HG03196 (cell line): ENCODE measurements around the gene ULBP2.
"Not testable (repeated sequence)": the region's sequence is repeated elsewhere in the genome, so short reads cannot be mapped to it uniquely, and the experiment has no call there.

ENCODE experiments used
- ATAC-seq: cut with Tn5 transposase; IDR thresholded peaks from one replicate; pipeline ENCODE4 v1.9.1; 2021; ENCODE audit not compliant: unreplicated experiment

ULBP2 gene

DNA sequence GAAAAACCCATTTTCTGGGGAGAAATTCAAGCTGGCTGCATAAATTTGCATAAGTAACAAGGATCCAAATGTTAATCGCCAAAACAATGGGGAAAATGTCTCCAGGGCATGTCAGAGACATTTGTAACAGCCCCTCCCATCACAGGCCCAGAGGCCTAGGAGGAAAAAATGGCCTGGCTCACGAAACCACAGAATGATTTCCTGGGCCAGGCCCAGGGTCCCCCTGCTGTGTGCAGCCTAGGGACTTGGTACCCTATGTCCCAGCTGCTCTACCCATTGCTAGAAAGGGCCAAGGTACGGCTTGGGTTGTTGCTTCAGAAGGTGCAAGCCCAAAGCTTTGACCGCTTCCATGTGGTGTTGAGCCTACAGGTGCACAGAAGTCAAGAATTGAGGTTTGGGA is 33.3 kb upstream of the ULBP2 start:
- ATAC-seq, result not testable (repeated sequence)

DNA sequence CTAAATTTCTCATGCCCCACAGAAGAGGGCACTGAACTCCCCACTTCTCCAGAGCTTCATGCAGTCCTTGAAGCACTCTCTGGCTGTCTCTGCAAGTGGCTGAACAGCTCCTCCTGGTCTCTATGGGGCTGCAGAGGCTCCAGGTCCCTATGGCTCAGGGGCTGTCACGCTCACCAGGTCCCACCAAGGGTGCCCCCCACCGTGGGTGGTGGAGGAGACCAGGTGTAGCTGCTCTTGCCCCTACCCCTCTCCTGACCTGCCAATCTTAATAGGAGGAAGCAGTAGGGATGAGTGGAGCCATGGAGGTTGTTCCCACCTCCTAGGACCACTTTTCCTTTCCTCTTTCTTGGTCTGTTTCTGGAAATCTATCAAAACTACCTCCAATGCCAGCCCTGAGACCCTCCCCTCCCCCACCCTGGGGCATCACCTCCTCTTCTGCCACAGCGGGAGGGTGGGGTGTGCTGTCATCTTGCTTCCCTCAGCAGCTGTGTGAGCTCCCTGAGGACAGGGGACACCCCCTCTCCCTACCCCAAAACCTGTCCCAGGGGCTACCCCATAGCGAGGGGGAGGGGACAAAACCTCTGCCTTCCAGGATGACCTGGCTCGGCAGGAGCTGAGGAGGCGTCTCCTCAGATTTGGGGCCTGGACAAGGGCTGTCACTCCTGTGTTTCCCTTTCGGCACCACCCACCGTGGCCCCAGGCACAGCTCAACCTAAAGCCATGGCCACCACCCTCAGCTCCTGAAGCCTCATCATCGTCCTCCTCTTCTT is 31.9 kb upstream of the ULBP2 start:
- ATAC-seq, result no peak

DNA sequence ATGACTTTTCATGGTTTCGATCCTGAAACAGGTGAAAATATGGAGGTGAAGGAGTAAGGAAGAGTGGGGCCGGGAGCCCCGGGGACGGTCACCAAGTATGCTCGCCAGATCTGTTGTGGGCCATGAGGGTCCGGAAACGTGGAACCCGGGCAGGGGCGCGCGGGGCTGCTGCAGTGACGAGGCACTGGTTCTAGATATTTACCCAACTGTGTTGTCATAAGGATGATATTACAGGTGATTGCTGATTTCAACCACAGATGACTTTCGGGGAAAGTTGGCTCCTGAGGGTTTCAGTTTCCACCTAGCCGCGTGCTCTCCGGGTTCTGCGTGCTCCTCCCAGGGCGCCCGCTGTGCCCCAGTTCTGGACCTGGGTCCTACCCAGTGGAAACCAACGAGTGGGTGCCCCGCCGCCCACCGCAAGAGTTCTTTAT is 31.1 kb upstream of the ULBP2 start:
- no peak for ATAC-seq

DNA sequence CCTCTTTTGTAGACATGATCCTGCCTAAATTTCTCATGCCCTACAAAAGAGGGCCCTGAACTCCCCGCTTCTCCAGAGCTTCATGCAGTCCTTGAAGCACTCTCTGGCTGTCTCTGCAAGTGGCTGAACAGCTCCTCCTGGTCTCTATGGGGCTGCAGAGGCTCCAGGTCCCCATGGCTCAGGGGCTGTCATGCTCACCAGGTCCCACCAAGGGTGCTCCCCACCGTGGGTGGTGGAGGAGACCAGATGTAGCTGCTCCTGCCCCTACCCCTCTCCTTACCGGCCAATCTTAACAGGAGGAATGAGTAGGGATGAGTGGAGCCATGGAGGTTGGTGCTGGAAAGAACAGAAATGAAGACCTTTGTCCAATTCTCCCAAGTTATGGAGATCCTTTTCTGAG is 29.1 kb upstream of the ULBP2 start:
- ATAC-seq, result not testable (repeated sequence)

DNA sequence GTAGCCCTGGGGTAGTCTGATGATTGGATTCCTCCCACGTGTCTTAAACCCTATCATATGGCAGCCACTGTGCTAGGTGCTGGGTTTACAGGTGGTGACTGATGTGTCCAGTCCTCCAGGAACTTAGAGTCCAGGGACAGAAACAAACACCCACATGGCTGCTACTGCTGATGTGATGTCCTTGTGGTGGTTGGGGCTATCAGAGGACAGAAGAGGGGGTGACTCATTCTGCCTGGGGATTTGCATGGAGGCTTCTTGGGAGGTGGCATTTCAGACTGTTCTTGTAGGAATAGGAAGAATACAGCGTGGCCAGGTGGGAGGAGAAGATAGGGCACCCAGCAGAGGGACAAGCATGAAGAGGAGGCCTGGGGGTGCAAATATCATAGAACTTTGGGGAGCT is 28.7 kb upstream of the ULBP2 start:
- no peak for ATAC-seq

DNA sequence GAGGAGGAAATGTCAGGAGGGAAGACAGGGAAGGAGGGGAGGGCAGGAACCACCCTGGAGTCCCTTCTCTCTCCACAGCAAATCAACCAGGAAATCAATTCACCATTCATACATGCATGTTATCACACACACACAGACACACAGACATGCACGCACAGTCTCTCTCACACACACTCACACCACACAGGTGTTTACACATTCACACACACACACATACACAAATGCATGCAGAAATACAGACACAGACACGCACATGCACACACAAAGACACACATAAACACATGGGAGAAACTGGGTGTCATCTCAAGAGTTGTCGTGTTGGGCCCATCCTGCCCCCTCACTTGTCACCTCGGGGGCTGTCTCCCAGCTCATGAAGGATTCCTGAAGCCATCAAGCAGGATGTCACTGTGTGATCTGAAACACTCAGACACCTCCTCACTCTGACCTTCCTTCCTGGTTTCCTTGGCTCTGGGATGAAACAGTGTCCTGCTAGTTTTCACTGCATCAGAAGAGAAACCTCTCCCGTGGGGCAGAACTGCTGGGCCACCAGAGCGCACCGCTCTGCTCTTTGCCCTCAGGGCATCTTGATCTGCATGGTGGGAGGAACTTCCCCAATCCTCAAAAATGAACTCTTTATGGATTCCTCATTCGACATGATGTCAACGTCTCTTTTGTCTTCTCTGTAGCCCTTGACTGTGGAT is 28.1 kb upstream of the ULBP2 start:
- no peak for ATAC-seq

DNA sequence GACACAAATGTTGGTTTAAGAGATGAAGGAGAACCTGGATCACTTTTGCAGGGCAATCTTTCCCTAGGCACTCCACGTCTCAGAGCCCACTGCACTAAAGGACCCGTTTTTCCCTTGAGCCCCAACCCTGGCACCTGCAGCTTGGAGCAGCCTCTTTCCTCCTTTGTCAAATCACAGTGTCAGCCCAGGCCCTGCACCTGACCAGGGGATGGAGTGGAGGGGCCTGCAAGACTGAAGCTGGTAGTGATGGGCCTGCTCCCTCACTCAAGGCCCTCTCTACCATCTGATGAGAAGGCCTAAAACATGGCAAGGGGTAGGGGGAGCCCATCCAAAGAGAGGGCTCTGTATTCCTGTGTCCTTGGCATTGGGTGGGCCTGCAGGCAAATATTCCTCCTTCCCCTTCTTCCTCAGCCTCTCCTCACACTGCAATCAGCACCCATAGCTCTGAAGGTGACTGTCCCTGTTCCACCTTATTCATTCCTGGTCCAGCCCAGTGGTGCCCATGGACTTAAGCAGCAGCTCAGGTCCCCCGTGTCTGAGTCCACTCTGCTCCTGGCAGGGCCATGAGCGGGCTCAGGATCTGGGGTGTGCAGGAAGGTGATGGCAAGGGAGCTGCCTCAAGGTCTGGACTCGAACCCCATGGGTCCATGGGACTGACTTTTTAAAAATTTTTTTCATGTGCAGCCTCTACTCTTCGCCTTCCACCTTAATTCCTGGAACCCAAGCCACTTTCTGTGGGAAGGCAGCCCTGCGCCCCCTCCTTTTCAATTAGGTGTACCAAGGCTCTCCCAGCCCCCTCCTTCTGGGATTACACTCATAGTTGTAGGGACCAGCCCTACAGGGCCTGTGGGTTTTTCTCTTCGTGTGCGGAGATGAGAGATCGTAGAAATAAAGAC is 25.6 kb upstream of the ULBP2 start:
- no peak for ATAC-seq

DNA sequence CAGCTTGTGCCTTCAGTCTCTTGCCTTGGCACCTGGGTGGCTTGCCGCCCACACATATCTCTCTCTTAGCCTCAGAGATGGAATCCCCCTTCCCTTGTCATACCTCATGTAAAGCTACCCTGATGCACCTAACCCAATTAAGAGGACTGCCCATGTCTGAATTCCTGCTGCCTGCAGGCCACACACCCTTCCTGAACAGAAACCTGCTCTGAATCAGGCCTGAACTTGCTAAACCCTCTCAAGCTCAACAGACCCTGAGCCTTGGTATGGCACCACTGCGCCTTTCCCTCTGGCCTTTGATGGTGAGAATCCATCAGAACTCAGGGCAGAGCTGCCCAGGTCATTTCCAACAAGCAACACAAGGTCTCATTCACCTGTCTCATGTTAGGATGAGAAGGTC is 24.1 kb upstream of the ULBP2 start:
- ATAC-seq, result no peak

DNA sequence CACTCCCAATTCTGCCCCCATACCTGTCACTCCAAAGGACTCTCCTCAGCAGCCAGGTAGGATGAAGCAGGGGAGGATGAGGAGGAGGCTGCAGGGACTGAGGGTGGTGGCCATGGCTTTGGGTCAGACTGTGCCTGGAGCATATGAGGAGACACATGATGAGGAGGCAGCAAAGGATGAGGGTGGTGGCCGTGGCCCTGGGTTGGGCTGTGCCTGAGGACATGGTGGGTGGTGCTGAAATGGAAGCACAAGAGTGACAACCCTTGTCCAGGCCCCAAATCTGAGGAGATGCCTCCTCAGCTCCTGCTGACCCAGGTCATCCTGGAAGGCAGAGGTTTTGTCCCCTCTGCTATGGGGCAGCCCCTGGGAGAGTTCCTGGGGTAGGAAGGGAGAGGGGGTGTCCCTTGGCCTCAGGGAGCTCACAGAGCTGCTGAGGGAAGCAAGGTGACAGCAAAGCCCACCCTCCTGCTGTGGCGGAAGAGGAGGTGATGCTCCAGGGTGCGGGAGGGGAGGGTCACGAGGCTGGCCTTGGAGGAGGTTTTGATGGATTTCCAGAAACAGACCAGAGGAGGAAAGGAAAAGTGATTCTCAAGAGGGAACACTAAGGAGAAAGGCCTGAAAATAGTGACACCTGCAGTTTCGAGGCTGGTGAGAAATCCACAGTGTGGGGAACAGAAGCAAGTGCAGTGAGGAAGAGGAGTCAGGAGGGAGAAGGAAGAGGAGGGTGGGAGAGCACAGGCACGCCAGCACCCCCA is 23.5 kb upstream of the ULBP2 start:
- no peak for ATAC-seq

DNA sequence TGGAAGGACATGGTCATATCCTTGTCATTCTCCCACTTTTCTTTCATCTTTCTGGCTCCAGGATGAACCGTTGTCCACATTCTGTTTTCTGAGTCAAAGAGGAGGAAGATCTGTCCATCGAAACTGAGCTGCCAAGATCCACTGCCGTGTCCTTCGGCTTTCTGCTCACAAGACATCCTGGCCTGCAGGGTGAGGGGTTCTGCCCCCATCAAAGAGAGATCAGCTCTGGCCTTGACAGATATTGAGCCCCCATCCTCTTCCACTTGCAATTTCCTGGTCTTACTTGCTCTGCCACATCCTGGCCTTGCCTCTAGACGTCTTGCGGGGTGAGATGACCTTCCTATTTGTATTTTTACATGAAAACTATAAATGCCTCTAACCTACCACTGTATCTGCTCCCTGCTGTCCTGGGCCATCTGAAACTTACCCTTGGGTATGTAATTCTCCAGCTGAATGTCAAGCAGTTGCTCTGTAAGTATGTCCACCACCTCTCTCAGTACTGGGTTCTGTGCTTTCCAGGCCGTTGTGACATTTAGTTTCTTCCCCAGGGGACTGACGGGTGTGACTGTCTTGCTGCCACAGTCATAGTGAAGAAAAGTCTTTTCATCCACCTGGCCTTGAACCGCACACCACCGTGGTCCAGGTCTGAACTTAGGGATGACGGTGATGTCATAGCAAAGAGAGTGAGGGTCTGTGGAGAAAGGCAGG is 22.5 kb upstream of the ULBP2 start:
- ATAC-seq, result not testable (repeated sequence)

DNA sequence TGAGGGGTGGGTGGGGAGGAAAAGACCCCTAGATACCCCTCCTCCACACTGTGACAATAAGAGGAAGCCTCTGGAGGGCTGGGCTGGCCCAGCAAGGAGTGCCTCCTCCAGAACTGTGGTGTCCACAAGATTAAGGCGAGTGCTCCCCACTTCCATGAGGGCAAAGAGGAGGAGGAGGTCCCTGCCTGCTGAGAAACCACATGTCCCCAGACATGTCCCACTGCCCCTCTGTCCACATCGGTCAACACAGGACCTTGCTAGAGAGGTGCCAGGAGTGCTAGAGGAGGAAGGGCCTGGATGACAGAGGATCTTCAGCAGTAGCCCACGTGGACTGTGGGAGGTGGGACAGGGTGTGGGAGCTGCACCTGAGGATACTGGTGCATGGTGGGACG is 22.0 kb upstream of the ULBP2 start:
- no peak for ATAC-seq

DNA sequence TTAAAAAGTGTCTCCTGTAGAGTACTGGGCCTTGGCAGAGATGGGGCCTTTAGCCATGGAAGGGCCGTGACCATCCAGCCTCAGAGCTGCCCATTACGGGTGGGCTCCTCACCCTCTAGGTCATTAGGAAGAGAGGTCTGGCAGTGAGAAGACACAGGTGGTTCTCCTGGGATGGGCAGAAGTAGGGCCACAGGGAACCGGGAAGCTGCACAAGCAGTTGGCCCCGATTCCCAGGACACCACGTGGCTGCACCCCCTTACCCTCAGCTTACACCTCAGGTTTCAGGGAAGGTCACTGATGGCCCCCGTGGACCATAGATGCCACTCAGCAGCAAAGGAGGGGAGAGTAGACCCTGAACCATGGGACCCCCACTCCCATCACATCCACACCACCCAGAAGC is 20.5 kb upstream of the ULBP2 start:
- ATAC-seq, result no peak

DNA sequence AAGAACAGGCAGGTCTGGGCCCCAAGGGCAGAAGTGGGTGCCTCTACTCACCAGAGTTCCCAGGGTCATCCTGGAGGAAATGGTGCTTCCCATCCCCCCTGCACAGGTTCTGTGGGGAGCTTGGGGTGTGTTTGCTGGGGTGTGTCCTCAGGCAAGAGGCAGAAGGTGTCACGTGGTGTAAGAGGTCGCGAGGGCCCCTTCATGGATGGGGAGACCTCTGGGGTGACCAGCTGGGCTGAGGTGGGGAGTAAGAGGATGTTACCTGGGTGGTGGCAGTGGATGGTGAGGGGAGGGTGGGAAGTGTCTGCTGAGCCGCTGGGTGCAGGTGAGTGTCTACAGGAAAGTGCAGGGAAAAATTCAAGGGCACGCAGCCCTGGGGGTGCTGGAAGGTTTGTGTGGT is 19.7 kb upstream of the ULBP2 start:
- ATAC-seq, result not testable (repeated sequence)

DNA sequence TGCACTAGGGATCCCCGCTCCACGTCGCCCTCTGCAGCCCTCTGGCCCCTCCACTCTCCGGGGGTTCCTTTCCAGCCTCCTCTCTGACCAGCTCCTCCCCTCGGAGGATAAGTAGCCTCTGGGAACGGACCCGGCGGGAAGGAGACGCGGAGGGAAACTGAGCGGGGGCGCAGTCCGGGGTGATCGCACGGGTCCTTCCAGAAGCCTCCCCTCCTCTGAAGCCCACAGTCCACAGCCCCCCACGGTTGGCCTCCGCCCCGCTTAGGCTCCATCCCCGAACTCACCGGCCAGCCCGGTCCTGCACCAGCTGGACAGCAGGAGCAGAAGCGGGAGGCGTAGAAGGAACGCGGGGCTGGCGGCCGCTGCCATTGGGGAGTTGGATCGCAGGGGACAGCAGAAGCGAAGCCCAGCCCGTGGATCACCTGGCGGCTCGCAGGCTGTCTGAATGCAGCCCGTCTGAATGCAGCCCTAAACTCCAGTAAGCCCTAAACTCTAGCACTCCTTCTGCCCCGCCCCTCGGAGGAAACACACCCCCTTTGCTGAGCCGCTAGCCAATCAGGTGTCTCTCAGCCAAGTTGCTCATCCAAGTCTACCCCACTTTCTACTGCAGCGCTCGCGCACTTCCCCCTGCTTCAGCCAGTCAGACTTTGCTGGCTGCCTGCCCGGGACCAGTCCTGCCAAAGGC is 19.0 kb upstream of the ULBP2 start, which contains the start of gene RAET1G:
TSS of gene RAET1G (minus strand) at position 480 of the 685 bp plus-strand sequence. CDS start at position 369, 111 bp downstream.
- no peak for ATAC-seq

DNA sequence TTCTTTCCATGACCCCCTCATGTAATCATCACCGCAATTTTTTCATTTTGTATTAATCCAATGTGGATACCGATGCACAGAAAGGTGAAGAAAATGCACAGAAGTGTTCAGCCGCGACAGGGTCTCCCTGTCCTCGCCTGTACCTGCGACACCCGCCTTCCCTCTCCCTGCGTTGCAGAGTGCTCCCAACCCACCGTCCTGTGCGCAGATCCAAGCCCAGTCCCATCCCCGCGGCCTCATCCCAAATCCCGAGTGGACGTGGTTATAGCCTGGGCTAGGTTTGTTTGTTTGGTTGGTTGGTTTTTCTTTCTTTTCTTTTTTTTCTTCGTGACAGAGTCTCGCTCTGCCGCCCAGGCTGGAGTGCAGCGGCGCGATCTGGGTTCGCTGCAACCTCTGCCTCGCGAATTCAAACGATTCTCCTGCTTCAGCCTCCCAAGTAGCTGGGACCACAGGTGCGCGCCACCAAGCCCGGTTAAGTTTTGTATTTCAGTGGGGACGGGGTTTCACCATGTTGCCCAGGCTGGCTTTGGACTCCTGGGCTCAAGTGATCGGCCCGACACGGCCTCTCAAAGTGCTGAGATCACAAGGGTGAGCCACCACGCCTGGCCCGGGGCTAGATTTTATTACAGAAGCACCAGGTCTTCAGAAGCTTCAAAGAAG is 18.4 kb upstream of the ULBP2 start:
- ATAC-seq, result no peak

DNA sequence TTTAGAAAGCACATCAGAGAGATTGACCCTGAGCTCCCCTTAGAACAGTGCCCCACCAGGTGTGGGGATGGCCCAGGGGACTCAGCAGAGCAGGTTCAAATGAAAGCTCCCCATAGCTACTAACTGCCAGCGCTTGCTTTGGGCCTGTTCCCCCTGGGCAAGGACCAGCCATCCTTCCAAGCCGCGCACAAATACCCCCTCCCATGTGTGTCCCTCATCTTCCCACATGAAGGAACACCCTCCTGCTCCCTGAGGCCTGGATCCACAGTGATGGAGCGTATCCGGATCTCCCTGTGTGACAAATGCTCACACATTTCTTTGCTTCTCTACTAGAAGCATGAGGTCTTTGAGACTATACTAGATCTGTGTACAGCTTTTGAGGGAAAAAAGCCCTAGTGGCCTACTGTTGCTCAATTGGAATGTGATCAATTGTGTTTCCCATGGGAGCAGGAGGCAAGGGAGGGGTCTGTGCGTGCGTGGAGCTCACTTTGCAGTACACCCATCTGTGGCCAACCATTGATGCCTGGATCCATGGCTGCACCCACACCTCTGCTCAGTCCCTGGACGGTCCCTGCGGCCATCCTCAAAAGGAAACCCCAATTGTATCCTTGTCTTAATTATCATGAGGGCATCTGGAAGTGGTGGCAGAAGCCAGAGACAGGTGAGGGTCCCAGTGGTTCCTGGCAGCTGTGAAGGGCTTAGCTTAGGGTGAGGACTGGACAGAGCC is 17.4 kb upstream of the ULBP2 start:
- ATAC-seq, result no peak

DNA sequence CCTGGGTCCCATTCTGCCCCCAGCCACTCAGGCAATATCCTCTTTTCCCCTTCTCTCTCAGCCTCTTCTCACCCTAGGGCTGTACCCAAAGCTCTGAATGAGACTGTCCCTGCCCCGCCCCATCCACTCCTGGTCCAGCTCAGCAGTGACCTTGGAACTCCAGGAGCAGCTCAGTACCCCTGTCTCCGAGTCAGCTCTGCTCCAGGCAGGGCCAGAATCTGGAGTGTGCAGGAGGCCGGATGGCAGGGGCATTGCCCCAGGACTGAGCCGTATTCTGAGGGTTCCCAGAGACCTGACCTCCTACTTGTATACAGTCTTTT is 16.9 kb upstream of the ULBP2 start:
- no peak for ATAC-seq

DNA sequence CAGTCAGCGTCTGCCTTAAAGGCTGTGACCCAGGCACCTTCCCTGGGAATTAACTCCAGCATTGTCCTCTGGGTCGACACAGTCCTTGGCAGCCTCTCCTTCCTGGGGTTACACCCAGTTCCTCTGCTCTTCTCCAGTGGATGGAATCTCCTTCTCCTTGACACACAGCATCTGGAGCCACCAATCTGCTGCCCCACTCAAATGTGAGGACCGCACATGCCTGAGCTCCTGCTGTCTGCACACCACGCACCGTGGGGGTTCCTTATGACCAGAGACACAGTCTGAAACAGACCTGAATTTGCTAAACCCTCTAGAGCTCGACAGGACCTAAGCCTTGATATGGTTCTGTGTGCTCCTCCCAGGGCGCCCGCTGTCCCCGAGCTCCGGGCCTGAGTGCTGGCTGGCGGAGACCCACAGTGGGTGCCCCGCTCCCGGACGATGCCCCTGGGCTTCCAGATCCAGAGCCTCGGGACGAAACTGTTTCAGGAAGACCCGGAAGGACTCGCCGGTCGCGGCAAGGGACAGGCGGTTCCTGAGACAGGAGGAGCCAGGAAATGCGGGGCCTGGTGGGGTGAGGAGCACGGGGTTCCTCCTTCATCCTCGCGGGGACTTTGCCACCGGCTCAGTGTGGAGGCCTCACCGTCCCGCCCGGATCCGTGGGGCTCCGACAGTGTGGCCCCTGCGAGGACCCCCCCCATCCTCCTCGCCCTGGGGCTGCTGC is 16.4 kb upstream of the ULBP2 start:
- no peak for ATAC-seq
